ENCODE measurements around the gene SSTR3. TPM values are rescaled to one million over a fixed set of nuclear protein-coding genes. Genes with fewer than 3 reads are reported as not detected.
A peak's percentile ranks its signal among the peaks of the same experiment; 100 is the strongest.

Gene SSTR3
- total and polyA plus RNA-seq, 10 of the 15 experiments (the other 5 are each of a cell fraction or from before 2014, with no cell fraction given), result 0.03 to 4.5 (median 2.4) TPM

DNA sequence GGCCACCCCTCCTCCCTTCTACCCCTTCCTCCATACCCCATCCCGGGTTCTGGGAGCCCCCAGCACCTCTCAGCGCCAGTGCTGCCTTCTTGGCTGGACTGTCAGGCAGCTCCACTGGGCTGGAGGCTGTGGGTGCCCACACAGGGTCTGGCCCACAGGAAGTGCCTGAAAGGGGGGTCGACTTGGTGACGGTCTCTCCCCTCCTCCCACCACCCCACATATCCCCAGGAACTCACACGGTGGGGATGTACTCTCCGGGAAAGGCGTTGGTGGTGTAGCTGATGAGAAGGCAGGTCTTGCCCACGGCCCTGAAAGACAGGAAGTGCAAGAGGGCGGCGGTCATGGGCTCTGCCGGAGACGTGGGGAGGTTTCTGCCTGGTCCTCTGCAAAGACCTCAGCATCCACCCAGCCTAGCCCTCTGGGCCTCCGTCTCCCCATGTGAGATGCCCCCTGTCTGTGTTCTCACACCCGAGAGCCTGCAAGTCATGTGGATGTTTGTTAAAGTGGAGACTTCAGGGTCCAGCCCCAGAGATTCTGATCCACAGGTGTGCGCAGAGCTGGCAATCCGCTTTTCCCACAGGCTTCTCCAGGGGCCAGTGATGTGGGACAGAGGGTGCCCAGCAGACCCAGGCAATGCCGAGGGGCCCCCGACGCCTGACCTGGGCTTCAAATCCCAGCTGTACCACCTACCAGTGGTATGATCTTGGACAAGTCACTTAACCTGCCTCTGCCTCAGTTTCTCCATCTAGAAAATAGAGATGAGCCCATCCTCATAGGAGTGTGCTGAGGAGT is 29.3 kb upstream of the SSTR3 start (continued):
- TF ChIP-seq SREBF2 (IDR thresholded peaks at IDR 0.05; ENCODE audit: low read length), result no peak
- TF ChIP-seq, protein P1, sequence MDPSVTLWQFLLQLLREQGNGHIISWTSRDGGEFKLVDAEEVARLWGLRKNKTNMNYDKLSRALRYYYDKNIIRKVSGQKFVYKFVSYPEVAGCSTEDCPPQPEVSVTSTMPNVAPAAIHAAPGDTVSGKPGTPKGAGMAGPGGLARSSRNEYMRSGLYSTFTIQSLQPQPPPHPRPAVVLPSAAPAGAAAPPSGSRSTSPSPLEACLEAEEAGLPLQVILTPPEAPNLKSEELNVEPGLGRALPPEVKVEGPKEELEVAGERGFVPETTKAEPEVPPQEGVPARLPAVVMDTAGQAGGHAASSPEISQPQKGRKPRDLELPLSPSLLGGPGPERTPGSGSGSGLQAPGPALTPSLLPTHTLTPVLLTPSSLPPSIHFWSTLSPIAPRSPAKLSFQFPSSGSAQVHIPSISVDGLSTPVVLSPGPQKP (IDR thresholded peaks at IDR 0.05; ENCODE audit: low read depth, low read length), result peak; percentile 6; the same call in 1 of the 2 replicates
- TF ChIP-seq ZNF622 (IDR thresholded peaks at IDR 0.05), result no peak
- TF ChIP-seq SUPT20H (IDR thresholded peaks at IDR 0.05; ENCODE audit: borderline replicate concordance, control insufficient read depth, low read depth, low read length), result no peak
- TF ChIP-seq LARP7 (IDR thresholded peaks at IDR 0.05), result no peak
- TF ChIP-seq CBFB (IDR thresholded peaks at IDR 0.05; ENCODE audit: low read depth), result no peak
- TF ChIP-seq RCOR1 (conservative IDR thresholded peaks at IDR 0.05; ENCODE audit: low read depth, low read length), result no peak
- no peak for TF ChIP-seq NR2C2 (IDR thresholded peaks at IDR 0.05; ENCODE audit: borderline replicate concordance, control insufficient read depth, insufficient read length, low read depth)
- TF ChIP-seq PAX8 (IDR thresholded peaks at IDR 0.05), result no peak
- TF ChIP-seq IKZF1 (conservative IDR thresholded peaks at IDR 0.05), result peak; percentile 17; the same call in 1 of the 2 replicates
- no peak for TF ChIP-seq BRCA1 (IDR thresholded peaks at IDR 0.05; ENCODE audit: low read depth, low read length)
- TF ChIP-seq, protein P2, sequence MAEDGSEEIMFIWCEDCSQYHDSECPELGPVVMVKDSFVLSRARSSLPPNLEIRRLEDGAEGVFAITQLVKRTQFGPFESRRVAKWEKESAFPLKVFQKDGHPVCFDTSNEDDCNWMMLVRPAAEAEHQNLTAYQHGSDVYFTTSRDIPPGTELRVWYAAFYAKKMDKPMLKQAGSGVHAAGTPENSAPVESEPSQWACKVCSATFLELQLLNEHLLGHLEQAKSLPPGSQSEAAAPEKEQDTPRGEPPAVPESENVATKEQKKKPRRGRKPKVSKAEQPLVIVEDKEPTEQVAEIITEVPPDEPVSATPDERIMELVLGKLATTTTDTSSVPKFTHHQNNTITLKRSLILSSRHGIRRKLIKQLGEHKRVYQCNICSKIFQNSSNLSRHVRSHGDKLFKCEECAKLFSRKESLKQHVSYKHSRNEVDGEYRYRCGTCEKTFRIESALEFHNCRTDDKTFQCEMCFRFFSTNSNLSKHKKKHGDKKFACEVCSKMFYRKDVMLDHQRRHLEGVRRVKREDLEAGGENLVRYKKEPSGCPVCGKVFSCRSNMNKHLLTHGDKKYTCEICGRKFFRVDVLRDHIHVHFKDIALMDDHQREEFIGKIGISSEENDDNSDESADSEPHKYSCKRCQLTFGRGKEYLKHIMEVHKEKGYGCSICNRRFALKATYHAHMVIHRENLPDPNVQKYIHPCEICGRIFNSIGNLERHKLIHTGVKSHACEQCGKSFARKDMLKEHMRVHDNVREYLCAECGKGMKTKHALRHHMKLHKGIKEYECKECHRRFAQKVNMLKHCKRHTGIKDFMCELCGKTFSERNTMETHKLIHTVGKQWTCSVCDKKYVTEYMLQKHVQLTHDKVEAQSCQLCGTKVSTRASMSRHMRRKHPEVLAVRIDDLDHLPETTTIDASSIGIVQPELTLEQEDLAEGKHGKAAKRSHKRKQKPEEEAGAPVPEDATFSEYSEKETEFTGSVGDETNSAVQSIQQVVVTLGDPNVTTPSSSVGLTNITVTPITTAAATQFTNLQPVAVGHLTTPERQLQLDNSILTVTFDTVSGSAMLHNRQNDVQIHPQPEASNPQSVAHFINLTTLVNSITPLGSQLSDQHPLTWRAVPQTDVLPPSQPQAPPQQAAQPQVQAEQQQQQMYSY (CRISPR knock-in tag; IDR thresholded peaks at IDR 0.05), result no peak
- TF ChIP-seq HDAC6 (IDR thresholded peaks at IDR 0.05; ENCODE audit: unreplicated experiment), result no peak
- TF ChIP-seq SP1 (IDR thresholded peaks at IDR 0.05; ENCODE audit: low read depth, low read length), result no peak
- TF ChIP-seq MEF2A (IDR thresholded peaks at IDR 0.05; ENCODE audit: insufficient read depth, low read depth, low read length), result no peak
- TF ChIP-seq, protein P3, sequence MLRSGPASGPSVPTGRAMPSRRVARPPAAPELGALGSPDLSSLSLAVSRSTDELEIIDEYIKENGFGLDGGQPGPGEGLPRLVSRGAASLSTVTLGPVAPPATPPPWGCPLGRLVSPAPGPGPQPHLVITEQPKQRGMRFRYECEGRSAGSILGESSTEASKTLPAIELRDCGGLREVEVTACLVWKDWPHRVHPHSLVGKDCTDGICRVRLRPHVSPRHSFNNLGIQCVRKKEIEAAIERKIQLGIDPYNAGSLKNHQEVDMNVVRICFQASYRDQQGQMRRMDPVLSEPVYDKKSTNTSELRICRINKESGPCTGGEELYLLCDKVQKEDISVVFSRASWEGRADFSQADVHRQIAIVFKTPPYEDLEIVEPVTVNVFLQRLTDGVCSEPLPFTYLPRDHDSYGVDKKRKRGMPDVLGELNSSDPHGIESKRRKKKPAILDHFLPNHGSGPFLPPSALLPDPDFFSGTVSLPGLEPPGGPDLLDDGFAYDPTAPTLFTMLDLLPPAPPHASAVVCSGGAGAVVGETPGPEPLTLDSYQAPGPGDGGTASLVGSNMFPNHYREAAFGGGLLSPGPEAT (IDR thresholded peaks at IDR 0.05; ENCODE audit: low read depth), result no peak
- TF ChIP-seq CREM (IDR thresholded peaks at IDR 0.05; ENCODE audit: low read depth), result no peak
- TF ChIP-seq SMAD1 (IDR thresholded peaks at IDR 0.05; ENCODE audit: low read depth, partially characterized antibody), result no peak
- TF ChIP-seq CBX5 (IDR thresholded peaks at IDR 0.05; ENCODE audit: low read depth), result no peak
- TF ChIP-seq, protein P4, sequence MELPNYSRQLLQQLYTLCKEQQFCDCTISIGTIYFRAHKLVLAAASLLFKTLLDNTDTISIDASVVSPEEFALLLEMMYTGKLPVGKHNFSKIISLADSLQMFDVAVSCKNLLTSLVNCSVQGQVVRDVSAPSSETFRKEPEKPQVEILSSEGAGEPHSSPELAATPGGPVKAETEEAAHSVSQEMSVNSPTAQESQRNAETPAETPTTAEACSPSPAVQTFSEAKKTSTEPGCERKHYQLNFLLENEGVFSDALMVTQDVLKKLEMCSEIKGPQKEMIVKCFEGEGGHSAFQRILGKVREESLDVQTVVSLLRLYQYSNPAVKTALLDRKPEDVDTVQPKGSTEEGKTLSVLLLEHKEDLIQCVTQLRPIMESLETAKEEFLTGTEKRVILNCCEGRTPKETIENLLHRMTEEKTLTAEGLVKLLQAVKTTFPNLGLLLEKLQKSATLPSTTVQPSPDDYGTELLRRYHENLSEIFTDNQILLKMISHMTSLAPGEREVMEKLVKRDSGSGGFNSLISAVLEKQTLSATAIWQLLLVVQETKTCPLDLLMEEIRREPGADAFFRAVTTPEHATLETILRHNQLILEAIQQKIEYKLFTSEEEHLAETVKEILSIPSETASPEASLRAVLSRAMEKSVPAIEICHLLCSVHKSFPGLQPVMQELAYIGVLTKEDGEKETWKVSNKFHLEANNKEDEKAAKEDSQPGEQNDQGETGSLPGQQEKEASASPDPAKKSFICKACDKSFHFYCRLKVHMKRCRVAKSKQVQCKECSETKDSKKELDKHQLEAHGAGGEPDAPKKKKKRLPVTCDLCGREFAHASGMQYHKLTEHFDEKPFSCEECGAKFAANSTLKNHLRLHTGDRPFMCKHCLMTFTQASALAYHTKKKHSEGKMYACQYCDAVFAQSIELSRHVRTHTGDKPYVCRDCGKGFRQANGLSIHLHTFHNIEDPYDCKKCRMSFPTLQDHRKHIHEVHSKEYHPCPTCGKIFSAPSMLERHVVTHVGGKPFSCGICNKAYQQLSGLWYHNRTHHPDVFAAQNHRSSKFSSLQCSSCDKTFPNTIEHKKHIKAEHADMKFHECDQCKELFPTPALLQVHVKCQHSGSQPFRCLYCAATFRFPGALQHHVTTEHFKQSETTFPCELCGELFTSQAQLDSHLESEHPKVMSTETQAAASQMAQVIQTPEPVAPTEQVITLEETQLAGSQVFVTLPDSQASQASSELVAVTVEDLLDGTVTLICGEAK (IDR thresholded peaks at IDR 0.05; ENCODE audit: borderline replicate concordance), result no peak

Measured in GM12878 (cell line).